Kidney glomerular epithelial cell (primary cell): ENCODE data around the gene BRD4.
"Not testable (repeated sequence)": the region's sequence is repeated elsewhere in the genome, so short reads cannot be mapped to it uniquely, and the experiment has no call there.

Experiments used
- DNase-seq: peaks from one replicate; lab custom pipeline; 2025; lab: John Stamatoyannopoulos, UW

Gene BRD4

GRCh38 chr19:15332311-15332996, at the start of gene BRD4:
TSS of gene BRD4 (minus strand) at chr19:15332539. CDS start at chr19:15273099, 59,440 bp downstream.
- DNase-seq: peak; percentile 19

DNA sequence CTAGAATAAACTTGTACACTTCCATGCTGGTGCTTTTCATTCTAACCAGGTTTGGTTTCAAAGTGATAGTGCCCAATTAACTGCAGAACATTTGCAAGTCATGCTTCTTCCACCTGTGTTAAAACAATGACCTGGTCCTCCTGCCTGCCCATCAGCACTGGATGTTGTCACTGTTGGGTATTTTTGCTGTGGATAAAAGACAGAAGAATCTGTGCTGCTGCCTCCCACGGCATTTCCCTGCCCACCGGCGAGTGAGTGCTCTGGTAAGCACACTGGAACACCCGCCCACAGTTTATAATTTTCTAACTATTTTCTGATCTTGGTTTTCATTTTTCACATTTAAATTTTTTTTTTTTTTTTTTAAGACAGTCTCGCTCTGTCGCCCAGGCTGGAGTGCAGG, 49.5 kb upstream of the BRD4 start:
- DNase-seq: peak; percentile 9

DNA sequence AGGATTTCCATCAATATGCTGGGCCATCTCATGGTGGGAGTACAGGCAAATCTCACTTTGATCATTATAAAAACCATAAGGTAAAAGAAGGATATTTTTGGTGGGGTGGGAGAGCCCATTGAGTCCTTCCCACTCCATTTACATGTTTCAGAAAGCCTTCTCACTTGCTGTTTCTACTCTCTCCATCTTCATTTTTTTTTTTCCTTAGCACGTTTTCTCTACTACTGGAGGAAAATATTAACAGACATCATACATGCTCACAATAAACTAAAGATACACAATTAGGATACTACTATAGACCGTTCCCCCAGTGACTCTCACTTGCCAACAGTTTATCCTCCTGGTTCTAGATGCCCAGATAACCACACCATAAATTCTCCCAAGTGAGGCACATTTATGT, 49.1 kb upstream of the BRD4 start:
- DNase-seq: no peak

DNA sequence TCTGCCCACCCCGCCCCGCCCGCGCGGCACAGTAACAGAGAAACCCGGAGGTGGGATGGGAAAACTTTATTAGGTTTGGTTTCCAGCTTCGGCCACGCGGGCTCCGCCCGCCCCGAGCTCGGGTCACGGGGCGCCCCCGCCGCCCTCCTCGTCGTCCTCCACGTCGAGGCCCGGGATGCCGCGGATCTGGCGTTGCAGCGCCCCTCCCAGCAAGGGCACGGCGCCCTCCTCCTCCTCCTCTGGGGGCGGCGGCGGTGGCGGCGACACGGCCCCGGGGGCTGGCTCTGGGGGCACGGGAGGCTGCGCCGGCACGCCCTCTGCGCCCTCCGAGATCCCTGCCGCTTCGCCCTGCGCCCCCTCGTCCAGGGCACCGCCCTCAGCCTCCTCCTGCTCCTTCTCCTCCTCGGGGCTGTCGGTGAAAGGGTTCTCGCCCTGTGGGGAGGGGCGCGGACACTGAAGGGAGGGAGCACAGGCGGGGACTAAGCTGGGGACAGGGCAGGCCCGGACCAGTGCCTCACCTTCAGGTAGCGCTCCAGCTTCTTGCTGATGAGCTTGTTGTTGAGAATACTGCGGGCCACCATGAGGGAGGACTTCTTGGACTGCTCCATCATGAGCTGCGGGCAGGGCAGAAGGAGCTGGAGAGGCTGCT, 47.8 kb upstream of the BRD4 start:
- peak; percentile 18 for DNase-seq

GRCh38 chr19:15379083-15379998, 47.0 kb upstream of the BRD4 start, which contains the start of gene AKAP8:
TSS of gene AKAP8 (minus strand) at chr19:15379787. CDS start at chr19:15379731, 56 bp downstream.
- DNase-seq: peak; percentile 95

DNA sequence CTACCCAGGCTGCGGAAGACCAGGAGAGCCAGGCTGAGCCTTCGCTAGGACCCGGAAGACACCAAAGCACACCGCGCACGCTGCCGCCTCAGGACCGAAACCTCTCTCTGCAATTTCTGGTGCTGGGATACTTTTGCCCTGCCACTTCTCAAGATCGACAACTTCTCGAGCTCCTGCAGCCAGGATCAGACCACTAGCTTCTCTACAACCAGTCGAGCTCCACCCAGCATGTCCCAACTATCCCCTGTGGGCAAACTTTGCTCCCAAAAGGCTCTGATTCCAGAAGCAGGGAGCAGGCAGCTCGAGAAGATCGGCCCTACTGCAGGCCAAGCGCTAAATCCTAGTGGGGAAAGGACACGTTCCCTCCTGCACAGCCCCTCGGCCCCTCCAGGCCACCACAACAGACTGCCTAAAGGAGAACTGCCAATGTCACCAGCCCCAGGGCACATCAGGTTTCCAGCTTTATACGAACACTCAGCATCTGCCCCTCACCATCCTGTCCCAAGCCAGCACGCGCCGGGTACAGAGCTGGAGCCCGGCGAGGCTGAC, 46.3 kb upstream of the BRD4 start:
- peak; percentile 63 for DNase-seq

DNA sequence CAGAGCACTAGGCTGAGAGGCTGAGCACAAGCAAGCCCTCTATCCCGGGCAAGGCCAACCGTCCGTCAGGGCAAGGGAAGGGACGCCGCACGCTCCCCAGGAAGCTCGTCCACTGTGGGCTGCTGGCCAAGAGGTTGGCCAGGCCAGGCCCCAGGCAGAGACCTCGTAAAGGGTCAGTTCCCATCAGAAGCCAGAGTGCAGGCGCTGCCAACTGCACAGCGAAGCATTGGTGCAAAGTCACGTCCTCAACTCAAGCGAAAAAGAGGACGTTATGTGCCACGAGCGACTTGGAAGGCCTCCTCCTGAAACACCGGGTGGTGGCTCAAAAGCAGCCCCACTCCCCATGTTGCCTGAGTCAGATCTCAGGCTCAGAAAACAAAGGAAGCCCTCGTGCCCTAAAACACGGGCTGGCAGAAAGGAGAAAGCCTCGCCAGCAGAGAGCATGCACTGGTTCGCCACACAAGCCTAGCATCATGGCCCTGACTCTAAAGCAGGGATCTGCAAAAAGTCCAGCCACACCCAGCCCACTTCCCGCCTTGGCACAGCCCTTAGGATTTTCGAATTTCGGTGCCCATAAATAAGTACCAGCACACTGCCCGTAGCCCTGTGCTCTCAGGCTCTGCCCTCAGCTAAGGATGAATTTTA, 42.6 kb upstream of the BRD4 start:
- DNase-seq: no peak

GRCh38 chr19:15374105-15374651, 41.8 kb upstream of the BRD4 start:
- no peak for DNase-seq

DNA sequence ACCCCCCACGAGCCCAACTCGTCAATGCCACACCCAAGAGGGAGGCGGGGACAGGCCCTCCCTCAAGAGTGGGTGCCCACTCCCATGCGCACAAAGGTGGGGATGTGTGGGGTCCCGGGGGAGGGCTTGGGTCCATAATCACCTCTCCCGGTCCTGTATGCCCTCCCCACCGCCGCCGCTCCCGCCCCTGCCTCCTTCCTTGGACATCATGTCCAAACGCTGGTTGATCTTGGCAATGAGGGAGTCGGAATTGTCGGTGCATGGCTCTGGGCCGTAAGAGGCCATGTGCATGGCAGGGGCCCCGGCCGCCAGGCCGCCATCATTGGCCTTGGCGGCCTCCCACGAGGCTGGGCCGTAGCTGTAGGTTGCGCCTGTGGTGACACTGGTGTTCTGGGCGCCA, 41.3 kb upstream of the BRD4 start:
- DNase-seq: no peak

- DNase-seq: no peak
These were observed 40.6 kb upstream of the BRD4 start for GRCh38 chr19:15372891-15373301.

- DNase-seq: no peak
These were observed 40.1 kb upstream of the BRD4 start for GRCh38 chr19:15372470-15372869.

DNA sequence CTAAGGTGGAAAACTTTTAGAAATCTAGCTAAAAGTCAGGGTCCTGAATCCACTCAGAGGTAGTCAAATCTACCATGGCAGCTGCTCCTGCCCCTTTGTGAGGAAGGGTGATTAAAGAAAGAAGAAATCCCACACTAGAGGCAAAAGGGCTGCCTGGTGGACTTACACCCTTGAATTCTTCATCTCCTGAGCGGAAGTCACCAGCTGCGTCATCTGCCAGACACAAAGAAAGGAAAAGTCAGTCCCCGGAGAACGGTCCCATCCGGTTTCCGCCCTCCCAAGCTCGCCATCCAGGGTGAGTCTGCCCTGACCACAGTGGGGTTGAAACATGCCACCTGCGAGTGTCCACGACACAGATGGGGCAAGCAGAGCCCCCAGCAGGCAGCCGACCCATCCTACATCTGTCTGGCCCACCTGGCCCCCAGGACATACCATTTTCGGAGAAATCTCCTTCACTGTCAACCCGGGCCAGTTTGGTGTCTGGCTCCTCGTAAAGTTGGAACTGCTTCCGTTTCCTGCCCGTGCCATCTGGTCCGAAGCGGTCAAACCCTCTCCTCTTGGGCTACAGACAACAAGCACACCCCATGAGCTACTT, 39.5 kb upstream of the BRD4 start:
- no peak for DNase-seq

DNA sequence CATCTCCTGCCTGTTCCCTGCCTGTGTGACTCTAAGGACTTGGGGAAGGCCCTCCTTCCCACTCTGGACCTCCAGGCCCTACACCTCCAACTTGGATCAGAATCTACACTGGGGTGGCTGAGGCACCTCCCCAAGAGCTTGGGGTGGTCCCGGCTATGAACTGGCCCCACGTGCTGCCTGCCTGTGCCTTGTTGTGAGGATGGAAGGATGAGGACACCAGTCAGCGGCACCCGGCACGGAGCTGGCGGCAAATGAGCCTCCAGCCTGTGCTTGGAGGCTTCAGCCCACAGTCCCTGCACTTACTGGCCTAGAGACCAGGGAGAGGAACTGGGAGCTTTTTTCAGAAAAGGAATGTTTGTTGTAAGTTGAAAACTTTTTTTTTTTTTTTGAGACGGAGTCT, 38.8 kb upstream of the BRD4 start:
- no peak for DNase-seq

DNA sequence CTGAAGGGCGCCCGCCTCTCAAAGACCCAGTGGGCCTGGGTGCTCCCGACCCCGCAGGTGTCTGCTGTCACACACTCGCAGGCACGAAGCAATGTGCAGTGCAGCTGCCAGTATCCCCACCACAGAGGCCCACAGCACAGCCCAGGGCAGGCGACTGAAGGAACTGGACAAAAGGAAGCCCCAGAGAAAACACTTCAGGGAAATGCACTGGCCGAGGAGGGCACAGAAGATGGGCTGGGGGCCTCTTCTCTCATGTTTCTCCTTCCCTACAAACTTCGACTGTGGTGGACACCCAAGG, 37.2 kb upstream of the BRD4 start:
- DNase-seq: no peak

DNA sequence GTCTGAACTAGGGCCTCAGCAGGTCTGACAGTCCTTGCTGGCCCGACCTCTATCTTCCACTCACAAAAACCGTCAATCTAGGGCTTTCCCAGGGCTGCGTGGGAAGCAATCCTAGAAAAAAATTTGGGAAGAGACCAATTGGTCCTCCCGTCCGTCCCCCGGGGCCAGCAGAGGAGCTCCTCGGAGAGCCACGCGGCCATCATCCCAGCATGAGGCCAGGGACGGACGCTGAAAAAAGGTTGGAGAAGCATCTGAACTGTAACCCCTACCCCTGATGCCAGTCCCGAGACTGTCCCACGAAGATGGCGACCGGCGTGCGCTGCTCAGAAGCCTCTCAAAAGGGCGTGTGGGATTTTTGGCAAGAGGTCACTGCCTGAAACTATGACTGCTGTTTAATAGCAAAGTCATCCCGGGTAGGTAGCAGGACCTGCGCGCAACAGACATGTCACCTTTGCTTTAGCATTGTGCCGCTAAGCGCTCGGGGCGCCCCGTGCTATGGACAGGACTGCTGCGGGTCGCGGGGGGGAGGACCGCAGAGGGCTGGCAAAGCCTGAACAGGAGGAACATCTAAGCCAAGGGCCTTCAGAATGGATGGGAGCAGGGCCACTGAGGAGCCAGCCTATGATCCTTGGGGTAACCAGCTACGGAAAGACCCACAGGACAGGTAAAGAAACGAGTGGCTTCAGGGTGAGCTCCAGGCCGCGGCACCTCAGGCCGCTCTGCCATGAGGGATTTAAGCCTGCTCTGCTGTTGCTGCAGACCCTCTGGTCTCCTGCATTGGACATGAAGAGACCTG, 36.7 kb upstream of the BRD4 start:
- DNase-seq: no peak

- no peak for DNase-seq
These were observed 35.8 kb upstream of the BRD4 start for GRCh38 chr19:15368051-15368632.

GRCh38 chr19:15367439-15367838, 35.1 kb upstream of the BRD4 start:
- DNase-seq: no peak

DNA sequence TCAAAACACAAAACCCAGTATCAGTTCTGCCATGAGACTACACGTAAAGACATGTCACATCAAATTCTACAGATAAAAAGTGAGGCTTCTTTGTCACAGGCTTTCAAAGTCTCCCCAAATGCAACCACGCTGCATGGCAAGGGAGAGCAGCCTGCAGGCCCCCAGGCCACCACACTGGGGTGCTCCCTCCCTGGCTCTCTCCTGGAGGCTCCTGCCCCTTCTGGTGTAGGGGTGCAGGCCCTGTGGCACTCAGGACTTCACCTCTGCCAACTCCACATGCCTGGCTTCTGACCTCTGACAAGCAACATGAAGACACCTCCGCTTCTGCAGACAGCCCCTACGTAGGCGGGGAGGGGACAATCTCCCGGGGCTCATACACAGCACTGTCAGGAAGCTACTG, 32.9 kb upstream of the BRD4 start:
- DNase-seq: no peak

GRCh38 chr19:15363791-15364190, 31.5 kb upstream of the BRD4 start:
- DNase-seq: not testable (repeated sequence)

DNA sequence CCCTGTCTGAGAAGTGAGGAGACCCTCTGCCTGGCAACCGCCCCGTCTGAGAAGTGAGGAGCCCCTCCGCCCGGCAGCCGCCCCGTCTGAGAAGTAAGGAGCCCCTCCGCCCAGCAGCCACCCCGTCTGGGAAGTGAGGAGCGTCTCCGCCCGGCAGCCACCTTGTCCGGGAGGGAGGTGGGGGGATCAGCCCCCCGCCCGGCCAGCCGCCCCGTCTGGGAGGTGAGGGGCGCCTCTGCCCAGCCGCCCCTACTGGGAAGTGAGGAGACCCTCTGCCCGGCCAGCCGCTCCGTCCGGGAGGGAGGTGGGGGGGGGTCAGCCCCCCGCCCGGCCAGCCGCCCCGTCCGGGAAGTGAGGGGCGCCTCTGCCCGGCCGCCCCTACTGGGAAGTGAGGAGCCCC, 30.7 kb upstream of the BRD4 start:
- not testable (repeated sequence) for DNase-seq
